ENCODE results near the gene RNU1-2.
"Not testable (repeated sequence)": the region's sequence is repeated elsewhere in the genome, so short reads cannot be mapped to it uniquely, and the experiment has no call there.

RNU1-2 gene

DNA sequence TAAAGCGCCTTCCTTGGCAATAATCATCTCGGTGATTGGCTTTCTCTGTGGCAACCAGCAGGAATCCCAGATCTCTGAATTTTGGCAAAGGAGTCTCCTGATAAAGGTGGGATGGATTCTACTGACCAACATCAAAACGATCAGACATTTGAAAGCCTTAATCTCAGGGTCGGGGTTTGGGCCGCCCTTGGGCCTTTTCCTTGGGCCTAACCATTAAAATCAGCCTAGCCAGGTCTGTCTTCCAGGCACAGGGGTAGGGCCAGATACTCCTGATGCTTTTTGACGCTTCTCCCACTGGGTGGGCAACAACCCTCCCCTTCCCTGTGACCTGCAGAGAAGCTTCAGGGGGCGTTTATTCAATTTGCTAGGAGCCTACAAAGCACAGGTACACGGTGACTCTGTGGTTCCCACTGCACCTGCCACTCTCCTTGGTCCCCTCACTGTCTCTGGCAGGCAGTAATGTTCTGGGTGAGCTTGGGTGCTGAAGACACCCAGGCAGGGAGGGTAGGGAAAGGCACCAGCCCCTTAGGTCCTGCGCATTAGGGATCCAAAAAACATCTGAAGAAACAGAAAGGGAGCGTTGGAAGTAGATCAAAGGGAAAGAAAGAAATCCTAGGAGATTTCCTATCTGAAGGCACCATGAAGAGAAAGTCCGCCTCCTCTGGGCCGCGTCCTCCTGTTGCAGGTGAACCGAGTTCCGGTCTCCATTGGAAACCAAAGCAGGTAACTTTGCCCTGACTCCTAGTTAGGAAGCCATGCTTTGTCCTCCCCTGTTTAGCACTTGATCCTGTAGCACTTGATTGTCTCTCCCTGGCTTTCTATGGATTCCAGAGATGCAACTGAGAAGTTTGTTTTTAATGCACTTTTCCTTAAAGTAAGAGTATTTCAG is 12.3 kb downstream of the RNU1-2 start:
- no peak for DNase-seq (ENCODE audit: low read depth in 1 of 2, low spot score in 1 of 2)

- DNase-seq (ENCODE audit: low read depth in 1 of 2, low spot score in 1 of 2) = peak in 1 of 2 donors; percentile 3
These were observed 16.3 kb downstream of the RNU1-2 start for GRCh38 chr1:16911851-16912721.

DNA sequence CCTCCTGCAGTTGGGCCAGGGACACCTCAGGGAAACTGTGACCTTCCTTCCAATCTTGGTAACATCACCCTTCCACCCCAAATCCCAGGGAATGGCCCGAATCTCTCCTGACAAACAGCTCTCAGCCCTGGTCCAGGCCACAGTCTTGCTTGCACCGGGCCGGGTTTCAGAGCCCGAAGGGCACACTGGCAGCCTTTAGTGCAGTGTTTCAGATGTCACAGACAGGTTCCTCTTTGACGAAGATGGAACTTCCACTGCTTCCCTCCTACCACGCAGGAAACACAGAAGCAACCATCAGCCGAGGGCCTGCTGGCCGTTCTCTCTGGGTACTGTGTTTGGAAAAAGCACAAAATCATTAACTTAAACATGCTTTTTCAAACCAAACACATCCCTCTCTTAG is 17.0 kb downstream of the RNU1-2 start:
- DNase-seq (ENCODE audit: low read depth in 1 of 2, low spot score in 1 of 2) = peak in 1 of 2 donors; percentile 3

DNA sequence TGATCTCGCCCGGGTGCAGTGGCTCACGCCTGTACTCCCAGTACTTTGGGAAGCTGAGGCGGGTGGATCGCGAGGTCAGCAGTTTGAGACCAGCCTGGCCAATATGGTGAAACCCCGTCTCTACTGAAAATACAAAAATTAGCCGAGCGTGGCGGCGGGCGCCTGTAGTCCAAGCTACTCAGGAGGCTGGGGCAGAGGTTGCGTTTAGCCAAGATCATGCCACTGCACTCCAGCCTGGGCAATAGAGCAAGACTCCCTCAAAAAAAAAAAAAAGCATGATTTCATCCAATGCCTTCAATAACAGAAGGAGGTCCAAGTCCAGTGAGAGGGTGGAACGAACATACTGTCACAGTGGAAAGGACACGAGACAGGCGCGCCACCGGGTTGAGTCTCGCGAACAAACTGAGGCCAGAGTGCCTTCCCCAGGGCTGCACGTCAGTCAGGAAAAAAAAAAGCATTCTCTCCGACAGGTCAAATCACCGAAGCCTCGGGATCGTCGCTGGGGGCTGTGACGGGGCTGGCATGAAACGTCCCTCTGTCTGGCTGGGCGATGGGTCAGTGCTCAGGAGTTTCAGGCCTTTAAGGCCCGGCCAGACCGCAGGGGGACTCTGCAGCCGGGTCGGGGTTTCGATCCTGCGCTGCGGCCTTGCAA is 17.5 kb downstream of the RNU1-2 start:
- no peak for DNase-seq (ENCODE audit: low read depth in 1 of 2, low spot score in 1 of 2)

- DNase-seq (ENCODE audit: low read depth in 1 of 2, low spot score in 1 of 2) = peak; percentile 94 to 96
These were observed 18.3 kb downstream of the RNU1-2 start for GRCh38 chr1:16913833-16914662.

GRCh38 chr1:16914928-16915626 is 19.3 kb downstream of the RNU1-2 start:
- DNase-seq (ENCODE audit: low read depth in 1 of 2, low spot score in 1 of 2) = not testable (repeated sequence)

- no peak for DNase-seq (ENCODE audit: low read depth in 1 of 2, low spot score in 1 of 2)
These were observed 19.8 kb downstream of the RNU1-2 start for GRCh38 chr1:16915627-16915973.

DNA sequence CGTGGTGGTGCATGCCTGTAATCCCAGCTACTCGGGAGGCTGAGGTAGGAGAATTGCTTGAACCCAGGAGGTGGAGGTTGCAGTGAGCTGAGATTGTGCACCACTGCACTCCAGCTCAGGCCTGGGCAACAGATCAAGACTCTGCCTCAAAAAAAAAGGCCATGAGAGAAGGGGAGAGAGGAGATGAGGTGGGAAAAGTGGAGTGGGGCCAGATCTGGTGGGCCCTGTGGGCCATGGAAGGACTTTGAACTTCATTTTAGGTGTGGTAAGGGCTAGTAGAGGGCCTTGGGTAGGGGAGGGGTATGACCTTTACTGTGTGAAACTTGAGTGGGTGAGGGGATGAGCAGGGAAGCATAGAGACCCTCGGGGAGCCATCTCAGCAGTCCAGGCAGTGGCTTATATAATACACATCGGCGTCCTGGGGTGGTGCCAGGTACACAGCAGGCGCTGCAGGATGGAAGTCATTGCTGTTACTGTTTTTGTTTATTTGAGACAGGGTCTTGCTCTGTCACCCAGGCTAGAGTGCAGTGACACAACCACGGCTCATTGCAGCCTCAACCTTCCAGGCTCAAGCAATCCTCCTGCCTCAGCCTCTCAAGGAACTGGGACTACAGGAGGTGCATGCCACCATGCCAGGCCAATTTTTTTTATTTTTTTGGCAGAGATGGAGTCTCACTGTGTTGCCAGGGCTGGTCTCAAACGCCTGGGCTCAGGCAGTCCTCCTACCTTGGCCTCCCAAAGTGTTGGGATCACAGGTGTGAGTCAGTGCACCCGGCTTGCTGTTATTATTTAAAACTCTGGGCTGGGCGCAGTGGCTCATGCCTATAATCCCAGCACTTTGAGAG is 20.5 kb downstream of the RNU1-2 start:
- DNase-seq (ENCODE audit: low read depth in 1 of 2, low spot score in 1 of 2) = not testable (repeated sequence)

- DNase-seq (ENCODE audit: low read depth in 1 of 2, low spot score in 1 of 2) = no peak
These were observed 22.6 kb downstream of the RNU1-2 start for GRCh38 chr1:16918371-16918770.

GRCh38 chr1:16918936-16919665 is 23.3 kb downstream of the RNU1-2 start:
- DNase-seq (ENCODE audit: low read depth in 1 of 2, low spot score in 1 of 2) = not testable (repeated sequence)

DNA sequence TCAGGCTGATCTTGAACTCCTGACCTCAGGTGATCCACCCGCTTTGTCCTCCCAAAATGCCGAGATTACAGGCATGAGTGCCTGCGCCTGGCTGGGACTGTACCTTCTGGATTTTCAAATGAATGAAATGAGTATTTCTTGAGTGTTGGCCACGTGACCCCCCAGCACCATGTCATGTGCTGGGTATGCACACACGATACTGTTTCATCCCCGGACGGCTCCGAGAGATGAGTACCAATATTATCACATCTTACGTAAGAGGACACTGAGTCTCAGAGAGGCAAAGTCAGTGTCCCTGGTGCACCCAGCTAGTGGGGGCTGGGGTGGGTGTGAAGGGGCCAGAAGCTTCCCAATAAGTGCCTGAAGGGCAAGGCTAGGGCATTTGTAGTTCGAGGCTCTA is 25.2 kb downstream of the RNU1-2 start:
- no peak for DNase-seq (ENCODE audit: low read depth in 1 of 2, low spot score in 1 of 2)

DNA sequence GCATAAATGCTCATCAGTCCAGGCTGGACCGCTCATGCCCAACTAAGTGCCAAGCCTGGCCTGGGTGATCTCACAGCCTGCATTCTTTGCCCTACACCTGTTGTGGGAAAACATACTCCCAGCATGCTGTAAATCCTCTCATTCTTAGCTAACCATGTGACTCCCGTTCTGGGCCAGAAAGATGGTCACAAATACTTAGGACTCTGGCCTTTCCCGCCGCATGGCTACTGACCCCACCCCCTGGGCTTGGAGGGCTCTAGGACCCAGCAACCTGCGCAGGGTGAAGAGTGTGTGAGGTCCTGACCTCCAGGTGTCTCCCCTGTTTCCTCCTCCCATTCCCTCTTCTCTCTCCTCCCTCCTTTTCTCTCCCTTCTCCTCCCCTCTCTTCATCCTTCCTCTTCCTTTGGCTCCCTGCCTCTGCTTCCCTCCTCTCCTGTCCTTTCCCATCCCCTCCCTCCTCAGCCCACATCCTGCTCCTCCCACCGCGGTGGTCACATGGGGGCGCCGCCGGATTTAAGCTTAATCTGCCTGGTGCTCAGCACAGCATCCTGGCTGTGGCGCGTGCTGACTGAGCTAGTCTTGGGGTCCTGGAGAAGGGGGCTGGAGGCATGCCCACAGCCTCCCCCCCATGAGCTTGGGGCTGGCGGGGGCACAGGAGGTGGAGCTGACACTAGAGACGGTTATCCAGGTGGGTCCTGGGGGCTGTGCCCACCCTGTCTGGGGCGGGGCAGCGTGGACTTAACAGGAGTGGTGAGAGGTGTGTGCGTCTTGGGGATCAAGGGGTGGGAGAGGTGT is 25.8 kb downstream of the RNU1-2 start, which contains the start of gene CROCC:
TSS of gene CROCC (plus strand) at position 541 of the 795 bp plus-strand sequence. CDS start at position 629, 88 bp downstream.
- DNase-seq (ENCODE audit: low read depth in 1 of 2, low spot score in 1 of 2) = no peak

DNA sequence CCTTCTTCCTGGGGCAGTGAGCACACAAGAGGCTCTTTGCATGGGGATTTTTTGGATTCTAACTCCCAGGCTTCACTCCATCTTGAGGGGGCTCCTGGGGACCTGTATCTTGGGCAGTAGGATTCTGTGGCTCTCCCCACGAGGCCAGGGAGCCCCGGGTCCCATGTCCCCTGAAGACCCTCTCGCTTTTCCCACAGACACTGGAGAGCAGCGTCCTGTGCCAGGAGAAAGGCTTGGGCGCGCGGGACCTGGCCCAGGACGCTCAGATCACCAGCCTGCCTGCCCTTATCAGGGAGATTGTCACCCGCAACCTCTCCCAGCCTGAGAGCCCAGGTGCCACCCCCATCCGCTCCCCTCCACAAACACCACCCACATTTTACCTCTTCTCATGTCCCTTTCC is 26.7 kb downstream of the RNU1-2 start:
- DNase-seq (ENCODE audit: low read depth in 1 of 2, low spot score in 1 of 2) = no peak

GRCh38 chr1:16922885-16923431 is 27.2 kb downstream of the RNU1-2 start:
- no peak for DNase-seq (ENCODE audit: low read depth in 1 of 2, low spot score in 1 of 2)

- DNase-seq (ENCODE audit: low read depth in 1 of 2, low spot score in 1 of 2) = no peak
These were observed 28.6 kb downstream of the RNU1-2 start for GRCh38 chr1:16924216-16924918.

- no peak for DNase-seq (ENCODE audit: low read depth in 1 of 2, low spot score in 1 of 2)
These were observed 29.2 kb downstream of the RNU1-2 start for GRCh38 chr1:16924919-16925477.
